Measurements from ENCODE around the gene CAPN11.

CAPN11 gene

GRCh38 chr6:44214307-44214706, 55.7 kb downstream of the CAPN11 start:
- no peak for DNase-seq

DNA sequence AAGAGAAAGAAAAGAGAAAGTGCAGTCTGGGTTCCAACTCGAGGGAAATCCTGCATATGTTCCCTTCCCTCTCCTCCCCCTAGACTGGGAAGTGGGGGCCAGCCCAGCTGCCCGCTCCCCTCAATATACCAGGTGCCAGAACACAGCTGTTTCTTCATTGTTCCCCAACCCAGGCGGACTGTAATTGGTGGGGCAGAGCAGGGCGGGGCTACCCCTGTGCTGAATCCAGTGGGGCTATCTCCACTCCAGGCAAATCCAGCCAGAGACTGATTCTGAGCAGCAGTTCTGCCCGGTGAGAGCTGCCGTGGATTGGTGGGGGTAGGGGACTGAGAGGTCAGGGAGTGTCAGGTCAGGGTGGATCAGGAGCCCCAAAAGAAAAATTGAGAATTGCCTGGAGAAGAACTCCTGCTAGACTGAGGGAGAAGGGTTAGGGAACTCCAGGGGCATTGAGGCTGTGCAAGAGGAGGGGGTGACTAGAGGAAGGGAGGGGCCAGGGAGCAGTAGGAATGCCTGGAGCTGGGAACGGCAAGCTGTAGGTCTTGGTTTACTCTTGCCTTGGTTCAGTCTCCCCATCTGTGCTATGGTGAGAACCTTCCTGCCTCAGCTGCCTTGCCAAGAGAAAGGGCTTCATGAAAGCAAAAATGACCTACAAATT, 58.2 kb downstream of the CAPN11 start, which contains the start of gene MYMX:
TSS of gene MYMX (plus strand) at position 250 of the 655 bp plus-strand sequence. CDS start 546 bp downstream, outside the sequence.
- no peak for DNase-seq

DNA sequence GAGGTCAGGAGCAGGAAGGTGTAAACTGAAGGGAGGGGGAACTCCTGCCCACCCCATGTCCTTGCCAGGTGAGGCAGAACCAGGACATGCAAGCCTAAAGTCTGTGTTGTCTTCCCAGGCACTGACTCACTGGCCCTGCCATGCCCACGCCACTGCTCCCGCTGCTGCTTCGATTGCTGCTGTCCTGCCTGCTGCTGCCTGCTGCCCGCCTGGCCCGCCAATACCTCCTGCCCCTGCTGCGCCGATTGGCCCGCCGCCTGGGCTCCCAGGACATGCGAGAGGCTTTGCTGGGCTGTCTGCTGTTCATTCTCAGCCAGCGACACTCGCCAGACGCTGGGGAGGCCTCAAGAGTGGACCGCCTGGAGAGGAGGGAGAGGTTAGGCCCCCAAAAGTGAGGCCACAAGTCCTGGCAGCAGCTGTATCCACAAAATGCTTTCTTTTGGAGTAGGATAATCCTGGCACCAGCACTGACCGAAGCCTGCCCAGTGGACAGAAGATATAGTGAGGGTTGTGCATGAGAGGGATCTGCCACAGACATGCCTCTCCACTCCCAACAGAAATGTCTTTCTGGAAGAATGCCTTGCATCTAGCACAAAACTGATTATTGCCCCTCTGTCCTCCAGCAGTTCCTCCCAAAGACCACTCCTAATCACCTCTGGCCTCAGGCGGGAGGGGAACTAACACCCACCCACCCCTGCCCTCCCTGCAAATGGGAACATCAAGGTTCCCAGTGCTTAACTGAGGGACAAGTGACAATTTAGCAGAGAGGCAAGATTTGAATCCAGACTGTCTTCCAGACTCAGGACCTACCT, 58.9 kb downstream of the CAPN11 start:
- DNase-seq, result no peak

DNA sequence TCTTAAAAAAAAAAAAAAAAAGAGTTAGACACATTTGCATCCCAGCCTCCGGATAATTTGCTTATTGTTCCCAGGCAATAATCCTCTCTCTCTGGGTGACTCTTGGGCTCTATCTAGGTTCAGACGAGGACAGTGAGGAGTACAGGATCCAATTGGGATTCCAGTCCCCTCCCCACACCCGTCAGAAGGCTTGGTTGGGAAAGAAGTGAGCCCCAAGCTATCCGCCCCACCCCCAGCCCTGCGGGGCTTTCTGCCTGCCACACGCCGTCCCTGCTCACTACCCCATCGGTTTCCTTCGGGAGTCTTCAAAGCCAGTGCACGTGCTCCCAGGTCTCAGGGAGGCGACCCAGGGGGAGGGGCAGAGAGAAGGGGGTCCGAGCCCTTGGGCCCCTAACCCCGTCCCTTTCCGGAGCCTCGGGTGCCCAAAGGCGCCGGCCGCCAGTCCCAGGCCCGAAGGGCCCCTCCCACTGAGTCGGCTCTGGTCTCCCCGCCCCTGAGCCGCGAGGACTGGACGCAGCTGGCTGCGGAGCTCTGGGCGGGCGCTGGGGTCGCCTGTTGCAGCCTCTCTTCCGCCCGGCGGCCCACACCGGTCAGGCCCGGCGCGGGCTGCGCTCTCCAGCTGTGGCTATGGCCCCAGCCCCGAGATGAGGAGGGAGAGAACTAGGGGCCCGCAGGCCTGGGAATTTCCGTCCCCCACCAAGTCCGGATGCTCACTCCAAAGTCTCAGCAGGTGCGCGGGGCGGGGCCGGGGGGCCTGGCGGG, 60.6 kb downstream of the CAPN11 start:
- peak; percentile 32 for DNase-seq

- DNase-seq, result no peak
Measured at GRCh38 chr6:44219815-44220784, 61.5 kb downstream of the CAPN11 start.

DNA sequence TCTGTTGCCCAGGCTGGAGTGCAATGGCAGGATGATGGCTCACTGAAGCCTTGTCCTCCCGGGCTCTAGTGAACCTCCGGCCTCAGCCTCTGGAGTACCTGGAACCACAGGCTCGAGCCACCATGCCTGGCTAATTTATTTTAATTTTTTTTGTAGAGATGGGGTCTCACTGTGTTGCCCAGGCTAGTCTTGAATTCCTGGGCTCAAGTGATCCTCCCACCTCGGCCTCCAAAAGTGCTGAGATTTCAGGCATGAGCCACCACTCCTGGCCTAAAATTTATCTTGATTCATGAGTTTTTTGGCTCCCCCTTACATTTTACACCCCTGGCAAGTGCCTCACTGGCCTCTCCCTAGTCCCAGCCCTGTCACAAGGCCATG, 62.3 kb downstream of the CAPN11 start:
- no peak for DNase-seq

- peak; percentile 87 for DNase-seq
Measured at GRCh38 chr6:44221291-44221960, 62.8 kb downstream of the CAPN11 start.

GRCh38 chr6:44221961-44222335, 63.3 kb downstream of the CAPN11 start:
- DNase-seq, result no peak

GRCh38 chr6:44222486-44223318, 64.1 kb downstream of the CAPN11 start:
- no peak for DNase-seq

GRCh38 chr6:44223319-44224028, 64.9 kb downstream of the CAPN11 start, which contains the start of gene SLC29A1:
SLC29A1 (plus strand) TSS chr6:44223595; CDS start chr6:44227314, 3,719 bp downstream.
- peak; percentile 46 for DNase-seq

GRCh38 chr6:44224029-44224964, 65.7 kb downstream of the CAPN11 start:
- DNase-seq, result peak; percentile 21

DNA sequence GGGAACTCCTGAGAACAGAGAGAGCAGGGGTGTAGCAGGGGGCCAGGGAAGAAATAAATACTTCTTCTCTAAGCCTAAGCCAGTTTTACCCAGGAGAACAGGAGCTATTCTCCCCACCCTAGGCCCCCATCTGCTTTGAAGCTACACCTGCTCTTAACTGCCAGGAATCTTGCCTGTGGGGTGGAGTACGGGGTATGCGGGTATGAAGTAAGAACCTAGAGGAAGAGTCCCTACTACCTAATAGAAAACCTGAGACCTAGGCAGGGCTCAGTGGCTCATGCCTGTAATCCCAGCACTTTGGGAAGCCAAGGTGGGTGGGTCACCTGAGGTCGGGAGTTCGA, 66.3 kb downstream of the CAPN11 start:
- DNase-seq, result no peak

DNA sequence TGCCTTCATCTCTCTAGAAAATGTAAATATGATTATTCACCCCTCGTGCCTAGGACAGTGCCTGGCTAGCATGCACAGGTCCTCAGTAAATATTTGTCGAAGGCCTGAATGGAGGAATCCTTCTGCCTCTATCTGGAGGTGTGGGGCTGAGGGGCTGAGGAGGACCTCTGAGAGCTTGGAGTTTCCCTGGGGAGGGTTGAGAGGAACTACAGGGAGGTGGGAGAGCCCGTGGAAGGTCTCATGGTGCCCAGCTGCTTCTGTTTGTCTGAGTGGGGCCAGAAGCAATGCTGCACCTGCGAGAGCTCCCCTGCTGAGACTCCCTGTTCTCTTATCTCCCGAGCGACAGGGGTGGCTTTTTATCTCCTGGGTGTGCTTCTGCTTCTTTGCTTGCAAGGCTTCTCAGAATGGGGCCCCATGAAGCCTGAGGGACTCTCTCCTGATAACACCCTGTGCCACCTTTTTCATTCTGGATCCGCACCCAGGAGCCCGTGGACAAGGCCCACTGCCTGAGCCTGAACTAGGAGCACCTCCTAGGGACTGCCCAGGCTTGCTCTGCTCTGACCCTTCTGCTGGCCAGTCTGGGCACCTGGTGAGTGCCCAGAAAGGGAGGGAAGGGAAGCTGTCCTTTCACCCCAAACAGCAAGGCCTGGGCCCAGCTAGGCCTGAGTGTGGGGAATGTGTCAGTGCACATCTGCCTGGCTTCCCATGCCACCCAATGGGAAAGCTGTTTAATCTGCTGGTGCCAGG, 67.1 kb downstream of the CAPN11 start:
- DNase-seq, result no peak

- no peak for DNase-seq
Measured at GRCh38 chr6:44226368-44227147, 67.9 kb downstream of the CAPN11 start.

DNA sequence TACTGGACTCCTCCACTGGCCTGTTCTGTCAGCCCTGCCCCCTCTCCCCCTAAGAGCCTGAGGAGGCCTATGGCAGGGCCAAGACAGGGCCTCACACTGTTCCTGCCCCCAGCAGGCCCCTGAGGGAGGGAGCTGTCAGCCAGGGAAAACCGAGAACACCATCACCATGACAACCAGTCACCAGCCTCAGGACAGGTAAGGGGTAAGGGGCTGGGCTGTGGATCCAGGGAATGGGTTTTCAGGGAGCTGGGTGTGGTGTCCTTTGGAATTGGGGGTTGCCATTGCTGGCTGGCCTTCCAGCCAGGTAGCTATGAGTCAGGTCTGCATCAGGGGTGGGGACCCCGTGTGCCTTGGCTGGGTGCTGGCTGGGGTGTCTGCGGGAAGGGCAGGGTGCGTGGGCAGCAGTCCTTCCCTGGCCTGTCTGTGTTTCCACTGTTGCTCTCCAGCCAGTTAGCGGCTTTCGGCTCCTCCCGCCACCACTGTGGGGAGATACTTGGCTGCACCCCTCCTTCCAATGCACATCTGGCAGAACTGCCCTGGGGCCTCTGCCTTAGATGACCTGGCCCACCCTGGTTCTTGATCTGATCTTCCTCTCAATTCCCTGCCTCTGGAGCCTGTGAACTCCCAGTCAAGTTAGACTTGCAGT, 68.7 kb downstream of the CAPN11 start:
- DNase-seq, result no peak

DNA sequence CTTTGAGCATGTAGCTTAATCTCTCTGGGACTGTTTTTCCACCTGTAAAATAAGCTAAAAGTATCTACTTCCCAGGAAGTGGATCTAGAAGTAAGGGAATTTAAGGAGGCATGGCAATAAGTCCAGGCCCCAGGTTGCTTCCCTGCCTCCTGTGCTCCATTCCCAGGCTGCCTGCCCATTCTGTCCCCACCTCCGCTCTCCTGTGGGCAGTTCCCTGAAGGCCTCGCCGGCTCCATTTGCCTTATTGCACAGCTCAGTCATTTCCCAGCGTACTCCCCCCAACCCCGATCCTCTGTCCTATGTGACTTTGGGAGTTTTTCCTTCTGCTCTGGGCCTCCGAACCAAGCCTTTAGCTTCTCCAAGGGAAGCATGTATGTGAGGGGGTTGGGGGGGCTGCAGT, 69.4 kb downstream of the CAPN11 start:
- DNase-seq, result no peak

GRCh38 chr6:44228433-44228832, 69.8 kb downstream of the CAPN11 start:
- DNase-seq, result no peak
